OCI-LY3 (cell line): ENCODE measurements around the gene CDK4.

Experiments used
- CTCF ChIP-seq: fragments of 200-600, 300-600 bp; sonication (generic); IDR thresholded peaks from 2 replicates; pipeline ENCODE4 v1.5.1; 2014; ENCODE audit warnings: antibody characterized with exemption, low read length, low read depth
- EZH2phosphoT487 ChIP-seq: fragments of 200-600 bp; shearing (Covaris generic); IDR thresholded peaks from 2 replicates; pipeline ENCODE4 v1.6.1; 2018; ENCODE audit warnings: antibody characterized with exemption, mixed run types, low read depth

DNA sequence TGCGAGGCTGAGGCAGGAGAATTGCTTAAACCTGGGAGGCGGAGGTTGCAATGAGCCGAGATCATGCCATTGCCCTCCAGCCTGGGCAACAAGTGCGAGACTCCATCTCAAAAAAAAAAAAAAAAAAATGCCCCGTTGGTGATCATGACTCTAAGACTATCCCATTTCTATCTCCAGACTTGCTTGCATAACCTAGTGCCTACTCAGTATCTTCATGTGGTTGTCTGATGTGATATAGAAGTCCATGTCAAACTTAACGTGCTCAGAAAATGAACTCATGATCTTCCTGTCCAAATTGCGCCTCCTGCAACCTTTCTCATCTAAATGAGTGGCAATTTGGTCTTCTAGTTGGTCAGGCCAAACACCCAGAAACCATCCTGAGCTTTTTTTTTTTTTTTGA, 25.8 kb upstream of the CDK4 start:
- TF ChIP-seq EZH2phosphoT487 (no peak), CTCF (no peak)
